ENCODE measurements around the gene BSG.

DNA sequence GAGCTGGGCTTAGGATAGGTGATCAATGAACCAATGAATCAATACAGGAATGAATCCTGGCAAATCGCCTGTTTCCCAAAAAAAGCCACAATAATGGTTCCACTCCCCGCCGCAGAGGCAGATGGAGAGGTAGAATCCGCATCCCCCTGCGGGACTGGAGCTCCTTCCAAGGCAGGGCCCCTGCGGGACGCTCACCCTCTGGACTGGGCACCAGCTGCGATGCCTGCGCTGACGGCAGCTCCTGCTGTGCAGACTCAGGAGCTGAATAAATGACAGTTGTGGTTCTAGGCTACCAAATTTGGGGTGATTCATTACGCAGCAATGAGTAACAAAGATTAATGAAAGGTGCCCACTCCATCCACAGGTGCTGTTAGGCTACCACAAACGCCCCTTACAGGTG is 49.7 kb upstream of the BSG start:
- TF ChIP-seq, protein P1, sequence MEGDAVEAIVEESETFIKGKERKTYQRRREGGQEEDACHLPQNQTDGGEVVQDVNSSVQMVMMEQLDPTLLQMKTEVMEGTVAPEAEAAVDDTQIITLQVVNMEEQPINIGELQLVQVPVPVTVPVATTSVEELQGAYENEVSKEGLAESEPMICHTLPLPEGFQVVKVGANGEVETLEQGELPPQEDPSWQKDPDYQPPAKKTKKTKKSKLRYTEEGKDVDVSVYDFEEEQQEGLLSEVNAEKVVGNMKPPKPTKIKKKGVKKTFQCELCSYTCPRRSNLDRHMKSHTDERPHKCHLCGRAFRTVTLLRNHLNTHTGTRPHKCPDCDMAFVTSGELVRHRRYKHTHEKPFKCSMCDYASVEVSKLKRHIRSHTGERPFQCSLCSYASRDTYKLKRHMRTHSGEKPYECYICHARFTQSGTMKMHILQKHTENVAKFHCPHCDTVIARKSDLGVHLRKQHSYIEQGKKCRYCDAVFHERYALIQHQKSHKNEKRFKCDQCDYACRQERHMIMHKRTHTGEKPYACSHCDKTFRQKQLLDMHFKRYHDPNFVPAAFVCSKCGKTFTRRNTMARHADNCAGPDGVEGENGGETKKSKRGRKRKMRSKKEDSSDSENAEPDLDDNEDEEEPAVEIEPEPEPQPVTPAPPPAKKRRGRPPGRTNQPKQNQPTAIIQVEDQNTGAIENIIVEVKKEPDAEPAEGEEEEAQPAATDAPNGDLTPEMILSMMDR (conservative IDR thresholded peaks at IDR 0.05 in 1 of 2, IDR thresholded peaks at IDR 0.05 in 1 of 2; ENCODE audit: extremely low read depth in 1 of 2, insufficient read depth in 1 of 2, low read depth in 1 of 2, low read length in 2 of 2) = no peak
- no peak for TF ChIP-seq EZH2 (IDR thresholded peaks at IDR 0.05; ENCODE audit: borderline replicate concordance, low read length)
